IPS-18a (cell line): ENCODE results near the gene STOX2.

ENCODE experiments used
- H3K27ac ChIP-seq: one replicate; pipeline ENCODE4 v1.5.1; 2013; ENCODE audit warnings: low read length
- H3K27me3 ChIP-seq: one replicate; pipeline ENCODE4 v1.6.1; 2013; ENCODE audit warnings: mild to moderate bottlenecking, low read length; ENCODE audit not compliant: control insufficient read depth, insufficient read depth
- H3K36me3 ChIP-seq: one replicate; pipeline ENCODE4 v1.6.1; 2013; ENCODE audit warnings: low read depth, low read length; ENCODE audit not compliant: control insufficient read depth
- H3K4me1 ChIP-seq: one replicate; pipeline ENCODE4 v1.6.1; 2013; ENCODE audit warnings: low read depth, low read length; ENCODE audit not compliant: control insufficient read depth
- H3K4me3 ChIP-seq: one replicate; pipeline ENCODE4 v1.5.1; 2013; ENCODE audit warnings: low read length
- H3K9ac ChIP-seq: one replicate; pipeline ENCODE4 v1.6.1; 2013; ENCODE audit warnings: mild to moderate bottlenecking, low read length, moderate library complexity
- H3K9me3 ChIP-seq: one replicate; pipeline ENCODE4 v1.6.1; 2013; ENCODE audit warnings: low read depth, low read length; ENCODE audit not compliant: control insufficient read depth

The STOX2 gene

GRCh38 chr4:184014301-184014700, 109.2 kb downstream of the STOX2 start:
- Histone ChIP-seq H3K4me3 (no peak overlapping the region), H3K4me1 (no peaks in the 10 kb centered on the region), H3K36me3 (peaks cover 4% of the 10 kb centered on the region), H3K27ac (no peak overlapping the region), H3K9me3 (no peaks in the 10 kb centered on the region), H3K27me3 (no peaks in the 10 kb centered on the region), H3K9ac (no peak overlapping the region)

- Histone ChIP-seq H3K27me3 (no peaks in the 10 kb centered on the region), H3K36me3 (no peaks in the 10 kb centered on the region), H3K9ac (no peak overlapping the region), H3K27ac (no peak overlapping the region), H3K9me3 (no peaks in the 10 kb centered on the region), H3K4me3 (no peak overlapping the region), H3K4me1 (peaks cover 8% of the 10 kb centered on the region)
These were observed 111.9 kb downstream of the STOX2 start for GRCh38 chr4:184016759-184017668.

GRCh38 chr4:184019076-184019475, 114.0 kb downstream of the STOX2 start:
- Histone ChIP-seq H3K9me3 (no peaks in the 10 kb centered on the region), H3K4me1 (peaks cover 8% of the 10 kb centered on the region), H3K4me3 (no peak overlapping the region), H3K27me3 (no peaks in the 10 kb centered on the region), H3K36me3 (no peaks in the 10 kb centered on the region), H3K27ac (no peak overlapping the region), H3K9ac (no peak overlapping the region)

- Histone ChIP-seq H3K9ac (no peak overlapping the region), H3K4me1 (peaks cover 8% of the 10 kb centered on the region), H3K27me3 (no peaks in the 10 kb centered on the region), H3K36me3 (no peaks in the 10 kb centered on the region), H3K9me3 (no peaks in the 10 kb centered on the region), H3K4me3 (no peak overlapping the region), H3K27ac (no peak overlapping the region)
These were observed 114.8 kb downstream of the STOX2 start for GRCh38 chr4:184019667-184020623.

GRCh38 chr4:184021389-184021788, 116.3 kb downstream of the STOX2 start:
- Histone ChIP-seq H3K4me3 (no peak overlapping the region), H3K9ac (no peak overlapping the region), H3K9me3 (no peaks in the 10 kb centered on the region), H3K27me3 (no peaks in the 10 kb centered on the region), H3K4me1 (peaks cover 8% of the 10 kb centered on the region), H3K36me3 (no peaks in the 10 kb centered on the region), H3K27ac (no peak overlapping the region)

GRCh38 chr4:184022679-184023383, 117.7 kb downstream of the STOX2 start:
- Histone ChIP-seq H3K9me3 (no peaks in the 10 kb centered on the region), H3K9ac (no peak overlapping the region), H3K36me3 (no peaks in the 10 kb centered on the region)

GRCh38 chr4:184024637-184025036, 119.5 kb downstream of the STOX2 start:
- no peak overlapping the region for H3K27ac ChIP-seq
- H3K4me1 ChIP-seq: peaks cover 8% of the 10 kb centered on the region
- H3K9me3 ChIP-seq: no peaks in the 10 kb centered on the region
- no peaks in the 10 kb centered on the region for H3K27me3 ChIP-seq
- no peak overlapping the region for H3K4me3 ChIP-seq
- no peaks in the 10 kb centered on the region for H3K36me3 ChIP-seq
- H3K9ac ChIP-seq: no peak overlapping the region

More at GRCh38 chr4:184022679-184023383, 117.7 kb downstream of the STOX2 start:
- peaks cover 8% of the 10 kb centered on the region for H3K4me1 ChIP-seq
- H3K4me3 ChIP-seq: no peak overlapping the region
- H3K27ac ChIP-seq: no peak overlapping the region
- H3K27me3 ChIP-seq: no peaks in the 10 kb centered on the region

GRCh38 chr4:184028561-184029374, 123.7 kb downstream of the STOX2 start:
- H3K4me3 ChIP-seq: no peak overlapping the region

GRCh38 chr4:184030036-184030435, 124.9 kb downstream of the STOX2 start:
- no peak overlapping the region for H3K9ac ChIP-seq
- H3K27ac ChIP-seq: no peak overlapping the region
- H3K4me3 ChIP-seq: no peak overlapping the region
- H3K27me3 ChIP-seq: no peaks in the 10 kb centered on the region
- no peaks in the 10 kb centered on the region for H3K9me3 ChIP-seq
- no peaks in the 10 kb centered on the region for H3K36me3 ChIP-seq
- H3K4me1 ChIP-seq: no peaks in the 10 kb centered on the region

More at GRCh38 chr4:184028561-184029374, 123.7 kb downstream of the STOX2 start:
- no peaks in the 10 kb centered on the region for H3K36me3 ChIP-seq
- H3K27ac ChIP-seq: no peak overlapping the region
- H3K9ac ChIP-seq: no peak overlapping the region
- H3K27me3 ChIP-seq: no peaks in the 10 kb centered on the region
- H3K4me1 ChIP-seq: no peaks in the 10 kb centered on the region
- H3K9me3 ChIP-seq: no peaks in the 10 kb centered on the region

- no peaks in the 10 kb centered on the region for H3K27me3 ChIP-seq
- no peaks in the 10 kb centered on the region for H3K36me3 ChIP-seq
- no peaks in the 10 kb centered on the region for H3K9me3 ChIP-seq
- no peak overlapping the region for H3K27ac ChIP-seq
- no peaks in the 10 kb centered on the region for H3K4me1 ChIP-seq
- no peak overlapping the region for H3K4me3 ChIP-seq
- H3K9ac ChIP-seq: no peak overlapping the region
These were observed 125.7 kb downstream of the STOX2 start for GRCh38 chr4:184030764-184031163.
